HG02840 (cell line): ENCODE measurements around the gene WNK2.
"Not testable (repeated sequence)": the region's sequence is repeated elsewhere in the genome, so short reads cannot be mapped to it uniquely, and the experiment has no call there.

Experiments
- ATAC-seq: cut with Tn5 transposase; IDR thresholded peaks from one replicate; pipeline ENCODE4 v1.9.1; 2021; ENCODE audit warnings: mild to moderate bottlenecking, moderate library complexity, moderate number of reproducible peaks; ENCODE audit not compliant: unreplicated experiment, low FRiP score

WNK2 gene

GRCh38 chr9:93183663-93184431, at the start of gene WNK2:
WNK2 (plus strand) TSS chr9:93184139; CDS start chr9:93184930, 791 bp downstream.
- no peak for ATAC-seq

- no peak for ATAC-seq
Observed at GRCh38 chr9:93134740-93135444, 49.0 kb upstream of the WNK2 start.

GRCh38 chr9:93136011-93136440, 47.9 kb upstream of the WNK2 start:
- no peak for ATAC-seq

GRCh38 chr9:93137362-93137761, 46.6 kb upstream of the WNK2 start:
- ATAC-seq, result no peak

- no peak for ATAC-seq
Observed at GRCh38 chr9:93138171-93138764, 45.7 kb upstream of the WNK2 start.

- no peak for ATAC-seq
Observed at GRCh38 chr9:93139365-93140182, 44.4 kb upstream of the WNK2 start.

GRCh38 chr9:93141771-93142483, 42.0 kb upstream of the WNK2 start:
- no peak for ATAC-seq

GRCh38 chr9:93143830-93144530, 40.0 kb upstream of the WNK2 start:
- no peak for ATAC-seq

- ATAC-seq, result not testable (repeated sequence)
Observed at GRCh38 chr9:93146696-93147095, 37.2 kb upstream of the WNK2 start.

GRCh38 chr9:93147632-93148031, 36.3 kb upstream of the WNK2 start:
- ATAC-seq, result no peak

GRCh38 chr9:93148721-93149120, 35.2 kb upstream of the WNK2 start:
- no peak for ATAC-seq

- no peak for ATAC-seq
Observed at GRCh38 chr9:93149361-93149760, 34.6 kb upstream of the WNK2 start.

GRCh38 chr9:93151097-93151784, 32.7 kb upstream of the WNK2 start:
- no peak for ATAC-seq

- no peak for ATAC-seq
Observed at GRCh38 chr9:93154293-93154903, 29.5 kb upstream of the WNK2 start.

GRCh38 chr9:93155716-93156474, 28.0 kb upstream of the WNK2 start:
- no peak for ATAC-seq

- no peak for ATAC-seq
Observed at GRCh38 chr9:93156475-93157008, 27.4 kb upstream of the WNK2 start.
